Muscle of back (tissue), 13 donors: ENCODE measurements around the gene CDY2B. TPM values are rescaled to one million over a fixed set of nuclear protein-coding genes. Genes with fewer than 3 reads are reported as not detected.
"Not testable (repeated sequence)": the region's sequence is repeated elsewhere in the genome, so short reads cannot be mapped to it uniquely, and the experiment has no call there.

Experiments
- DNase-seq, 3 donors: peaks; one replicate each; pipeline versions ENCODE4 v3.0.0 to v3.0.0-alpha.2; 2013
- long read RNA-seq, 9 donors: transcript quantifications; one replicate each; lab custom pipeline, GENCODE V29; 2026
- polyA plus RNA-seq, 10 donors: library from polyadenylated mRNA; unstranded; fragments of 120-200 nt; gene quantifications; one replicate each; pipeline ENCODE4 v1.2.1, GENCODE V29; 2013; ENCODE audit not compliant: insufficient read length in 10 of 10

CDY2B gene, protein sequence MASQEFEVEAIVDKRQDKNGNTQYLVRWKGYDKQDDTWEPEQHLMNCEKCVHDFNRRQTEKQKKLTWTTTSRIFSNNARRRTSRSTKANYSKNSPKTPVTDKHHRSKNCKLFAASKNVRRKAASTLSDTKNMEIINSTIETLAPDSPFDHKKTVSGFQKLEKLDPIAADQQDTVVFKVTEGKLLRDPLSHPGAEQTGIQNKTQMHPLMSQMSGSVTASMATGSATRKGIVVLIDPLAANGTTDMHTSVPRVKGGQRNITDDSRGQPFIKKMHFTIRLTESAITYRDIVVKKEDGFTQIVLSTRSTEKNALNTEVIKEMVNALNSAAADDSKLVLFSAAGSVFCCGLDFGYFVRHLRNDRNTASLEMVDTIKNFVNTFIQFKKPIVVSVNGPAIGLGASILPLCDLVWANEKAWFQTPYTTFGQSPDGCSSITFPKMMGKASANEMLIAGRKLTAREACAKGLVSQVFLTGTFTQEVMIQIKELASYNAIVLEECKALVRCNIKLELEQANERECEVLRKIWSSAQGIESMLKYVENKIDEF
- polyA plus RNA-seq: not detected
- long read RNA-seq, donor 1: 0 reads
- long read RNA-seq, donor 2: 0 reads
- long read RNA-seq, donor 3: 0 reads
- long read RNA-seq, donor 4: 0 reads
- long read RNA-seq, donor 5: 0 reads
- long read RNA-seq, donor 6: 0 reads
- long read RNA-seq, donor 7: 0 reads
- long read RNA-seq, donor 8: 0 reads
- long read RNA-seq, donor 9: 0 reads

- DNase-seq: not testable (repeated sequence)
These were observed at the start of gene CDY2B for GRCh38 chrY:17880120-17880519. TSS of gene CDY2B (minus strand) at chrY:17880220. CDS start at chrY:17879892, 328 bp downstream.

DNA sequence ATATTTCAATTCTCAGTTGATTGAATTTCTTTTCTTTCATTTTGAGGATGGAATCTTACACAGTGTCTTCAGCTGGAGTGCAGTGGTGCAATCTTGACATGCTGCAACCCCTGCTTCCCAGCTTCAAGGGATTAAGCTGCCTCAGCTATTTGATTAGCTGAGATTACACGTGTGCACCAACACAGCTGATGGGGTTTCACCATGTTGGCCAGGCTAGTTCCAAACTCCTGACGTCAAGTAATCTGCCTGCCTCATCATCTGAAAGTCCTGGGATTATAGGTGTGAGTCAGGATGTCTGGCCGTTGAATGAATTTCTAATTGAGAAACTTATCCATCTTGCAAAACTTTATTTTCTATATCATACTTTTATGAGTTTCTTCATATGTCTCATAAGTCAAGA, 28.0 kb upstream of the CDY2B start:
- DNase-seq: not testable (repeated sequence)

- DNase-seq: not testable (repeated sequence)
These were observed 27.3 kb upstream of the CDY2B start for GRCh38 chrY:17907351-17907750.

- DNase-seq: not testable (repeated sequence)
These were observed 1.7 kb upstream of the CDY2B start for GRCh38 chrY:17881697-17882096.

DNA sequence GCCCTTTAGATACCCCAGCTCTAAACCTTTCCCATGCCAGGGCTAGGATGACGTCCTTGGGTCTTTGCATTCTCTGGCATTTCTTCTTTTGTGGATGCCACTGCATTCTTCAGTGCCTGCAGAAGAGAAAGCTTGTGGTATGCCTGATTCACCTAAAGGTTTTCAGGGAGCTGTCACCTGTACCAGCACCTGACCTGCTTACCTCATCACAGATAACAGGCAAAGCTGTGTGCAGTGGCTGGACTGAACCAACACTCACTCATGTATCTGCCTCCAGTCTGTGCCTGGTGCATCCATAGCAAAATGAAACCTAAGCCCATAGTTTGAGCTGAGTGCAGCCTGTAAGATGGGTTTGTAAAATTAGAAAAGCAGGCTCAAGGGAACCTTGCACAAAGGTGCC, 3.3 kb downstream of the CDY2B start:
- not testable (repeated sequence) for DNase-seq

GRCh38 chrY:17875401-17875800, 4.6 kb downstream of the CDY2B start:
- DNase-seq: not testable (repeated sequence)

- DNase-seq: not testable (repeated sequence)
These were observed 8.7 kb downstream of the CDY2B start for GRCh38 chrY:17871194-17871903.

- DNase-seq: not testable (repeated sequence)
These were observed 9.3 kb downstream of the CDY2B start for GRCh38 chrY:17870737-17871136.

- DNase-seq: not testable (repeated sequence)
These were observed 12.2 kb downstream of the CDY2B start for GRCh38 chrY:17867850-17868249.

GRCh38 chrY:17860634-17861033, 19.4 kb downstream of the CDY2B start:
- DNase-seq: not testable (repeated sequence)

- not testable (repeated sequence) for DNase-seq
These were observed 22.8 kb downstream of the CDY2B start for GRCh38 chrY:17856963-17857848.

DNA sequence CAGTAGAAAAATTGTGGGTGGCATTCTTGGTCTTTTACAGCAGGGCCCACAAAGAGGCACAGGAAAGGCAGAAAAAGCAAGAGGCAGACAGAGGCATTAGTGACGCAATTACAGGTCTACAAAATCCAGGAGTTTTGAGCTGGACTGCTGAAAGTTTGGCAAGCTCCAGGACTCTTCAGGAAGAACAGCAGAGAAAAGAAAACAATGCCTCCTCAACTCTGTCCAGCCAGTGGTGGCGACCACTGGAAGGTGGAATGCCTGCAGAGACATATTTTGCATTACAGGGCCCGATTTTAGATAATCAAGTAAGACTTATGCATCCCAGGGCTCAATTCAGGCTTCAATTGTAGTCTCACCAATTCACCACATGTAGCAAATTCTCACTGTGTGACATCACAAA, 23.5 kb downstream of the CDY2B start:
- not testable (repeated sequence) for DNase-seq

GRCh38 chrY:17849131-17849530, 30.9 kb downstream of the CDY2B start:
- not testable (repeated sequence) for DNase-seq

DNA sequence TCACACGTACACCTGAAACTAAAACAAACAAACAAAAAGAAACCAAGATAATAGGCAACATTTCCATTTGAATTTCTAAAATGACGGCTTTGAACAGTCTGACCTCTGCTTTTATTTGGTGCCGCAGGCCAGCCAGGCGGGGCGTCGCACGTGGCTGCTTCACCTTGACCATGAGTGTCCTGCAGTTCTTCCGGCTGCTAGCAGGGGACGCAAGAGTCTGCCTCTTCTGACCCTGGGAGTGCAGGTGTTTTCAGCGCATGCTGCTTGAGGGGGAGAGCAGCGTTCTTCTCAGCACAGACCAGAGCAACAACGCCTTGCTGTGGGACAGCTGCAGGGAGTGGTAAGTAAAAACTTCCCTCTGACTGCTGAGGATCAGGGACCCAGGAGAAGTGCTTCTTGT, 47.9 kb downstream of the CDY2B start:
- not testable (repeated sequence) for DNase-seq

Other genes starting within 250 kb of the CDY2B start
- gene CDY2A, start 145.6 kb upstream of the CDY2B start, polyA plus RNA-seq: not detected